ENCODE results near the gene KCNN3.

The KCNN3 gene

DNA sequence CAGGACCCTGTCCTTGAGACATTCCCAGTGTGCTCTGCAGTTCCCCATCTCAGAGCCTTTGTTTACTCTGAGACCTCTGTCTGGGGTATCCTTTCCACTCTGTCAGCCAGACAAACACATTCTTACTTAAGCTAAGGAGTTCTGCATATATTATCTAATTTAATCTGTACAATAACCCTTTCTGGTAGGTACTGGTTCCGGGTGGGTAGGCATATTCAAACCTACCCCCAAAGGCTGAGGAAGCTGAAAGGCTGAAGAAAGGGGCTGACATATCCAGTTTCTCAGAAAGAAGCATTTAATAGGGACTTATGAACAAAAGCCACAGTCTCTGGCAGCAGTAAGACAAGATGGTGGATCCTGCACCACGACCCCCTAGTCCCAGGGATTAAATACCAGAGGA lies 53.1 kb downstream of the KCNN3 start:
- TF ChIP-seq, protein P1, sequence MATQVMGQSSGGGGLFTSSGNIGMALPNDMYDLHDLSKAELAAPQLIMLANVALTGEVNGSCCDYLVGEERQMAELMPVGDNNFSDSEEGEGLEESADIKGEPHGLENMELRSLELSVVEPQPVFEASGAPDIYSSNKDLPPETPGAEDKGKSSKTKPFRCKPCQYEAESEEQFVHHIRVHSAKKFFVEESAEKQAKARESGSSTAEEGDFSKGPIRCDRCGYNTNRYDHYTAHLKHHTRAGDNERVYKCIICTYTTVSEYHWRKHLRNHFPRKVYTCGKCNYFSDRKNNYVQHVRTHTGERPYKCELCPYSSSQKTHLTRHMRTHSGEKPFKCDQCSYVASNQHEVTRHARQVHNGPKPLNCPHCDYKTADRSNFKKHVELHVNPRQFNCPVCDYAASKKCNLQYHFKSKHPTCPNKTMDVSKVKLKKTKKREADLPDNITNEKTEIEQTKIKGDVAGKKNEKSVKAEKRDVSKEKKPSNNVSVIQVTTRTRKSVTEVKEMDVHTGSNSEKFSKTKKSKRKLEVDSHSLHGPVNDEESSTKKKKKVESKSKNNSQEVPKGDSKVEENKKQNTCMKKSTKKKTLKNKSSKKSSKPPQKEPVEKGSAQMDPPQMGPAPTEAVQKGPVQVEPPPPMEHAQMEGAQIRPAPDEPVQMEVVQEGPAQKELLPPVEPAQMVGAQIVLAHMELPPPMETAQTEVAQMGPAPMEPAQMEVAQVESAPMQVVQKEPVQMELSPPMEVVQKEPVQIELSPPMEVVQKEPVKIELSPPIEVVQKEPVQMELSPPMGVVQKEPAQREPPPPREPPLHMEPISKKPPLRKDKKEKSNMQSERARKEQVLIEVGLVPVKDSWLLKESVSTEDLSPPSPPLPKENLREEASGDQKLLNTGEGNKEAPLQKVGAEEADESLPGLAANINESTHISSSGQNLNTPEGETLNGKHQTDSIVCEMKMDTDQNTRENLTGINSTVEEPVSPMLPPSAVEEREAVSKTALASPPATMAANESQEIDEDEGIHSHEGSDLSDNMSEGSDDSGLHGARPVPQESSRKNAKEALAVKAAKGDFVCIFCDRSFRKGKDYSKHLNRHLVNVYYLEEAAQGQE (IDR thresholded peaks at IDR 0.05; ENCODE audit: insufficient read depth in 1 of 2, low read depth in 2 of 2, low read length in 2 of 2): no peak
- TF ChIP-seq SIN3A (IDR thresholded peaks at IDR 0.05; ENCODE audit: borderline replicate concordance, insufficient read depth, low read length) (no peak), TAF1 (IDR thresholded peaks at IDR 0.05; ENCODE audit: borderline replicate concordance, insufficient read depth, low read length) (no peak), POLR2AphosphoS5 (IDR thresholded peaks at IDR 0.05; ENCODE audit: low read depth, low read length) (no peak), FOXP2 (optimal IDR thresholded peaks at IDR 0.05; ENCODE audit: borderline replicate concordance, extremely low read depth, extremely low read length, insufficient read depth) (no peak)

DNA sequence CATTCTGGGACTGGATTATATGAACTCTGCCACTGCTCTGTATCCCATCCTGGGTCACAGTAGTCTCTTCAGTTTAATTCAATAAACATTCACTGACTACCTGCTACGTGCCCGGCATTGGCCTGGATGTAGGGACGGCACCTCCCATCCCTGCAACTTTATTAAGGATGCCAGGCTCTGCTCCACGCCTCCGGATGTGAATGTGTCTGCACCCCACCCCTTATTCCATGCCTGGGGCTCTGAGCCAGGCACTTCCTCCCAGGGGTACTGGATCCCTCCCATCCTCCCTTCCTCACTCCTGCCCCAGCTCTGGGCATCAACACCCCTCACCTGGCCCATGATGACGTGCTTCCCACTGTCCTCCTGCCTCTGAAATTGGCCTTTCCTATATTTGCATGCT lies 53.7 kb downstream of the KCNN3 start:
- TF ChIP-seq, protein P1 (IDR thresholded peaks at IDR 0.05; ENCODE audit: insufficient read depth in 1 of 2, low read depth in 2 of 2, low read length in 2 of 2): no peak
- TF ChIP-seq POLR2AphosphoS5 (IDR thresholded peaks at IDR 0.05; ENCODE audit: low read depth, low read length) (no peak), FOXP2 (optimal IDR thresholded peaks at IDR 0.05; ENCODE audit: borderline replicate concordance, extremely low read depth, extremely low read length, insufficient read depth) (no peak), TAF1 (IDR thresholded peaks at IDR 0.05; ENCODE audit: borderline replicate concordance, insufficient read depth, low read length) (no peak), SIN3A (IDR thresholded peaks at IDR 0.05; ENCODE audit: borderline replicate concordance, insufficient read depth, low read length) (no peak)

DNA sequence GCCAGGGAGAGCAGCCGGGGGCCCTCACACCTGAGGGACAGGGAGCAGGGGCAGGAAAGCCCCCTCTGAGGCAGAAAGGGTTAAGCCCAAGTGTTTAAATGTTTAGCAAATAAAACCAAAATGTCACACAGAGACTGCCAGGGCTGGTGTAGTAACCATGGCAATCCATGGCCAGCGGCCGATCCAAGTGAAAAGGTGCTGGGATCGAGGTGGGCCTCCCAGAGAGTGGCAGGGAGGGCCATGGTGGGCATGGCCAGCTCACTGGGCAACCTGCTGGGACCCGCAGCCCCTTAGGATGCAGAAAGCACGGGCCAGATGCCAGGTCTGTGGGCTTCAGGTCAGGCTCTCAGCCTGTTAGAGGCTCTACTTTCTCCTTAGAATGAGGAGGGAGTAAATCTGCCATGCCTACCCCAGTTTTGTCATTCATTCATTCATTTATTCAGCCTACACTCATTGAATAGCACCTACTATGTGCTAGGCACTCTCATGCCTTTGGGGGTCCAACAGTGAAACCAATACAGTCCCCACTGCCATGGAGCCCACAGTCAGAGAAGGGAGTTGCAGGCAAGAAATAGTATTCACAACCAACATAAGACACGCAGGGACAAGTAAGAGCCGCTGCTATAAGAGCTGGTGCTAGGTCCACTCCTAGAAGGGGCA lies 56.1 kb downstream of the KCNN3 start:
- TF ChIP-seq TAF1 (IDR thresholded peaks at IDR 0.05; ENCODE audit: borderline replicate concordance, insufficient read depth, low read length): no peak
- TF ChIP-seq SIN3A (IDR thresholded peaks at IDR 0.05; ENCODE audit: borderline replicate concordance, insufficient read depth, low read length): no peak

DNA sequence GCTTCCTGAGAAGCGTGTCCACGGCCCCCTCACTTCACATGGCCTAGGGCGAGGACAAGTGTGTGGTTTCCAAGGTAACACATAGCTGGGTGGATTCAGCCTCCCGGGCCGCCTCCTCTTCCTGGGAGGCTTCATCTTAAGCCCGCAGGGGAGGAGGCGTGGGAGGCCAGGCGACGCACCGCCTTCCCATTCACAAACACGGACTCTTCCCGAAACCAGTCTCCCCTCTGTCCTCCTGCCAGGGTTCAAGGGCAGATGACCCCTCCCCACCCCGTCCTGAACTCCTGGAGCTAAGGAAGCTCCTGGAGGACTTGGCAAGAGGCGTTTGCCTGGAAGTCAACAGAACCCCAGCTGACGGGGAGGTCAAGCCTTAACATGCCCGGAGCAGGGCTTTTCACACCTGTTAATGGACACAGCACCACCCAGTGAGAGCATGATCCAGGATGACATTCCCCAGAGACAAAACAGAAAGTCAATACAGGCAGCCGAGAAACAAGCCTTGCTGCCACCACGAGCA lies 56.7 kb downstream of the KCNN3 start:
- TF ChIP-seq FOXP2 (optimal IDR thresholded peaks at IDR 0.05; ENCODE audit: borderline replicate concordance, extremely low read depth, extremely low read length, insufficient read depth): no peak
- TF ChIP-seq SIN3A (IDR thresholded peaks at IDR 0.05; ENCODE audit: borderline replicate concordance, insufficient read depth, low read length): peak; percentile 63; the same call in 1 of the 2 replicates
- TF ChIP-seq, protein P1 (IDR thresholded peaks at IDR 0.05; ENCODE audit: insufficient read depth in 1 of 2, low read depth in 2 of 2, low read length in 2 of 2): no peak

DNA sequence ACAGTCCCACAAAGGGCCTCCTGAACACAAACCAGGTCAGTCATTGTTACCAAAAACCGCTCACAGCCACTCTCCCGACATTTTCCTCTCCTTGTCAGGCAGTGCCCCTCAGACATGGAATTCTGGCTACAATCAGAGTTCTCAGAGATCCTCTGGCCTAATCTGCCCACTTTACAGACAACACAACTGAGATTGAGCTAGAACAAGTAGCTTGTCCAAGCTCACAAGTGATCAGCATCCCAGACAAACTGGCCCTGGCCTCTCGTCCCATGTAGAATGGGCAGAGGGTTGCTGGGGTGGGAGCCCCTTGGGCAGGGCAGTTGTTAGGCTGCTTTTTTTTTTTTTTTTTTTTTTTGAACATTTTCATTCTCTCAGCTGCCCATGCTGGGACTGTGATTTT lies 57.2 kb downstream of the KCNN3 start:
- TF ChIP-seq, protein P1 (IDR thresholded peaks at IDR 0.05; ENCODE audit: insufficient read depth in 1 of 2, low read depth in 2 of 2, low read length in 2 of 2): no peak
- TF ChIP-seq TAF1 (IDR thresholded peaks at IDR 0.05; ENCODE audit: borderline replicate concordance, insufficient read depth, low read length): no peak

All from PFSK-1 (cell line).